Endothelial cell of umbilical vein (primary cell): Measurements from ENCODE around the gene NUTF2. TPM values are rescaled to one million over a fixed set of nuclear protein-coding genes. Genes with fewer than 3 reads are reported as not detected.

Source experiments
- BruUV-seq: library from RNA; stranded (reverse); fragments of 400-500 nt; replicated peaks from 2 replicates; lab custom pipeline; 2021; lab: Mats Ljungman, UMichigan
- CTCF ChIA-PET: fragments of 300-600, 350-600 bp; sonication (Branson Sonifier 250); formaldehyde crosslinking; loops from one replicate; lab custom pipeline; 2021; ENCODE audit warnings: antibody characterized with exemption, inconsistent platforms; lab: Charles Lee
- POLR2A ChIA-PET: fragments of 300-600, 350-600 bp; sonication (Branson Sonifier 250); formaldehyde crosslinking; loops from one replicate; lab custom pipeline; 2021; ENCODE audit warnings: antibody characterized with exemption, inconsistent platforms; lab: Charles Lee
- DNase-seq: peaks from one replicate; pipeline ENCODE4 v3.0.0-alpha.2; 2011; ENCODE audit warnings: low read depth, low spot score
- FAIRE-seq: peaks from 2 replicates; lab custom pipeline; 2011; peaks lifted over from hg19 to GRCh38; lab: Jason Lieb, UNC
- H2AFZ ChIP-seq: 2 replicates; pipeline ENCODE4 v1.6.0; 2012; ENCODE audit warnings: low read depth, low read length, control low read depth, inconsistent platforms
- H3K27ac ChIP-seq: 2 replicates; pipeline ENCODE4 v1.5.1; 2011; ENCODE audit warnings: low read depth, mild to moderate bottlenecking, control low read depth, low read length, moderate library complexity; ENCODE audit not compliant: insufficient read depth
- H3K27me3 ChIP-seq, 2 experiments: 2 replicates each; pipeline versions ENCODE4 v1.6.0 to v1.6.1; 2011; ENCODE audit warnings: low read length in 2 of 2, mixed read lengths in 1 of 2; ENCODE audit not compliant: control insufficient read depth in 2 of 2, insufficient read depth in 2 of 2
- H3K36me3 ChIP-seq, 2 experiments: 2 replicates in 1 of 2; 3 replicates in 1 of 2; pipeline ENCODE4 v1.5.1; 2011; ENCODE audit warnings: low read length in 2 of 2, mild to moderate bottlenecking in 1 of 2, moderate library complexity in 1 of 2; ENCODE audit not compliant: control insufficient read depth in 2 of 2, insufficient read depth in 2 of 2; ENCODE audit errors: extremely low read depth in 1 of 2
- H3K4me1 ChIP-seq: 3 replicates; pipeline ENCODE4 v1.5.1; 2011; ENCODE audit warnings: mild to moderate bottlenecking, low read length; ENCODE audit not compliant: control insufficient read depth, insufficient read depth; ENCODE audit errors: extremely low read depth
- H3K4me2 ChIP-seq: 2 replicates; pipeline ENCODE4 v1.6.1; 2011; ENCODE audit warnings: low read length, control low read depth, mixed read lengths; ENCODE audit not compliant: insufficient read depth
- H3K4me3 ChIP-seq, 3 experiments: fragments of 200-600 bp in 1 of 3; sonication (generic), shearing (Covaris generic) in 1 of 3; replicated peaks in 1 of 3; 2 replicates each; pipeline ENCODE4 v1.5.1; 2011 to 2016; ENCODE audit warnings: control low read depth in 3 of 3, low read length in 3 of 3, mild to moderate bottlenecking in 2 of 3, inconsistent platforms in 1 of 3, low read depth in 1 of 3, moderate library complexity in 1 of 3; ENCODE audit not compliant: insufficient read depth in 1 of 3
- H3K79me2 ChIP-seq: 2 replicates; pipeline ENCODE4 v1.6.0; 2012; ENCODE audit warnings: low read length, inconsistent platforms; ENCODE audit not compliant: control insufficient read depth, insufficient read depth
- H3K9ac ChIP-seq: replicated peaks from 2 replicates; pipeline ENCODE3; 2011; ENCODE audit warnings: low read length, control low read depth; ENCODE audit not compliant: insufficient read depth; ENCODE audit errors: extremely low read depth
- H3K9me1 ChIP-seq: replicated peaks from 3 replicates; pipeline ENCODE4 v1.6.0; 2011; ENCODE audit warnings: mild to moderate bottlenecking, low read length; ENCODE audit not compliant: control insufficient read depth, insufficient read depth; ENCODE audit errors: extremely low read depth
- H3K9me3 ChIP-seq: replicated peaks from 2 replicates; pipeline ENCODE4 v1.5.1; 2012; ENCODE audit warnings: low read length, inconsistent platforms; ENCODE audit not compliant: control insufficient read depth, insufficient read depth
- H4K20me1 ChIP-seq: replicated peaks from 2 replicates; pipeline ENCODE3; 2011; ENCODE audit warnings: mild to moderate bottlenecking, low read length; ENCODE audit not compliant: control insufficient read depth, insufficient read depth; ENCODE audit errors: extremely low read depth
- EZH2 ChIP-seq: IDR thresholded peaks from 2 replicates; pipeline ENCODE4 v1.6.1; 2012; ENCODE audit warnings: borderline replicate concordance, low read depth, mild to moderate bottlenecking, moderate library complexity, low read length, inconsistent platforms; ENCODE audit not compliant: severe bottlenecking
- FOS ChIP-seq: IDR thresholded peaks from 2 replicates; pipeline ENCODE4 v1.6.1; 2011; ENCODE audit warnings: mild to moderate bottlenecking, low read length, moderate library complexity, borderline replicate concordance; ENCODE audit not compliant: insufficient read depth
- JUN ChIP-seq: IDR thresholded peaks from 2 replicates; pipeline ENCODE4 v1.6.1; 2011; ENCODE audit warnings: borderline replicate concordance, low read depth; ENCODE audit not compliant: insufficient read length, insufficient read depth
- MYC ChIP-seq: IDR thresholded peaks from one replicate; pipeline ENCODE4 v1.6.1; 2011; ENCODE audit warnings: mild to moderate bottlenecking, low read depth, low read length
- dilution Hi-C: fragments of 300-500 bp; cut with MboI; formaldehyde crosslinking; loops from one replicate; pipeline ENCODE4 v1.15.0; 2019; ENCODE audit warnings: low sequenced_read_pairs; ENCODE audit not compliant: extremely low pct_ligation_motif_present
- intact Hi-C: fragments of 100-400 bp; cut with micrococcal nuclease; formaldehyde crosslinking; loops from one replicate; pipeline ENCODE4 v1.10.0; 2022
- polyA plus RNA-seq, 4 experiments: library from polyadenylated mRNA; depleted of rRNA in 3 of 4; stranded (reverse) in 3 of 4; unstranded in 1 of 4; fragments of >200 nt; gene quantifications; 2 replicates each; pipeline versions ENCODE4 v1.2.1 to v1.2.3, GENCODE V29; 2011 to 2012; ENCODE audit warnings: missing spikeins in 1 of 4
- total RNA-seq: library from RNA; stranded (reverse); gene quantifications from 2 replicates; pipeline ENCODE4 v1.2.3, GENCODE V29; 2021
- TF ChIP-seq, protein P1 (sequence below), 2 donors: IDR thresholded peaks; 1 replicate in 1 of 2; 2 replicates in 1 of 2; pipeline ENCODE4 v1.5.1; 2011; ENCODE audit warnings: low read length in 2 of 2, mild to moderate bottlenecking in 2 of 2, moderate library complexity in 2 of 2, control low read depth in 1 of 2, inconsistent platforms in 1 of 2, low read depth in 1 of 2; ENCODE audit not compliant: insufficient read depth in 1 of 2; ENCODE audit errors: extremely low read depth in 1 of 2

NUTF2 gene
- total and polyA plus RNA-seq, 2 donors (not counting 3 experiments of a cell fraction or from before 2014, with no cell fraction given) = 208 to 273 TPM

DNA sequence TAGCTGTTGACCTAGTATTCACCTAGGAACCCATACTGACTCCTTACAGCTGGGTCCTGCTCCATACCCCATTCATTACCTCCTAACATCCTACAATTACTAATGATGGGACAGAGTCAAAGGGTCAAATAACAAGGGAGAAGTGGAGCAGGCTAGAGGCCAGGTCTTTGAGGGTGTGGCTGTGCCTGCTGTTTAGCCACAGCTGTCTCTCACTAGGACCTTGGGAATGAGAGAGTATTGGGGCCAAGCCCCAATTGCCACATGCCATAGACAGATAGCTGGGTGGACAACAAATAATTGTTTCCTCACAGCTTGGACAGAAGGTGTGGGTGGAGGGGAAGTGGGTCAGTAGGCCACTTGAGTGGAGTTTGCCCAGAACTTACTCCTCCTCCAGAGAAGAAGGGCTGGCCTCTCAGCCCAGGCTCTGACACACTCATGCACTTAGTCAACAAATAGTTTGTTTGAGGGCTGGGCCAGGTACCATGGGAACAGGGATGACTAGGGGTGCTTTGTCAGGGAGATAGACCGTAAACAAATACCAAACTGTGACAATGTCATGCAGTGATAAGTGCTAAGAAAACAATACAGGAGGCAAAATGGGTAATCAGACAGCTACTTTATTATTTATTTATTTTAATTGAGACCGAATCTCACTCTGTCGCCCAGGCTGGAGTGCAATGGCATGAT lies 11.0 kb downstream of the NUTF2 start:
- Histone ChIP-seq H2AFZ (no peak overlapping the region), H3K36me3 (peaks cover 0 to 20% of the 10 kb centered on the region in 2 experiments), H3K4me3 (no peak overlapping the region), H3K9ac (peak overlapping the region; percentile 19), H3K4me2 (peak overlapping the region; percentile 13), H3K4me1 (peaks cover 9% of the 10 kb centered on the region), H3K9me3 (no peaks in the 10 kb centered on the region), H3K79me2 (peaks cover 94% of the 10 kb centered on the region), H3K27me3 (no peaks in the 10 kb centered on the region), H3K9me1 (no peaks in the 10 kb centered on the region), H4K20me1 (no peaks in the 10 kb centered on the region), H3K27ac (peak overlapping the region; percentile 77)
- intact Hi-C loops = no loop called here
- no TSS peak for BruUV-seq
- dilution Hi-C loops = no loop called here
- FAIRE-seq (peak; percentile 89), DNase-seq (peak; percentile 89)
- TF ChIP-seq JUN (peak; percentile 43), MYC (no peak), EZH2 (no peak), FOS (no peak)
- TF ChIP-seq, protein P1, sequence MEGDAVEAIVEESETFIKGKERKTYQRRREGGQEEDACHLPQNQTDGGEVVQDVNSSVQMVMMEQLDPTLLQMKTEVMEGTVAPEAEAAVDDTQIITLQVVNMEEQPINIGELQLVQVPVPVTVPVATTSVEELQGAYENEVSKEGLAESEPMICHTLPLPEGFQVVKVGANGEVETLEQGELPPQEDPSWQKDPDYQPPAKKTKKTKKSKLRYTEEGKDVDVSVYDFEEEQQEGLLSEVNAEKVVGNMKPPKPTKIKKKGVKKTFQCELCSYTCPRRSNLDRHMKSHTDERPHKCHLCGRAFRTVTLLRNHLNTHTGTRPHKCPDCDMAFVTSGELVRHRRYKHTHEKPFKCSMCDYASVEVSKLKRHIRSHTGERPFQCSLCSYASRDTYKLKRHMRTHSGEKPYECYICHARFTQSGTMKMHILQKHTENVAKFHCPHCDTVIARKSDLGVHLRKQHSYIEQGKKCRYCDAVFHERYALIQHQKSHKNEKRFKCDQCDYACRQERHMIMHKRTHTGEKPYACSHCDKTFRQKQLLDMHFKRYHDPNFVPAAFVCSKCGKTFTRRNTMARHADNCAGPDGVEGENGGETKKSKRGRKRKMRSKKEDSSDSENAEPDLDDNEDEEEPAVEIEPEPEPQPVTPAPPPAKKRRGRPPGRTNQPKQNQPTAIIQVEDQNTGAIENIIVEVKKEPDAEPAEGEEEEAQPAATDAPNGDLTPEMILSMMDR (IDR thresholded peaks at IDR 0.05; ENCODE audit: extremely low read depth in 1 of 2, insufficient read depth in 1 of 2, low read depth in 1 of 2, low read length in 2 of 2) = no peak
- POLR2A ChIA-PET = no interaction called here
- CTCF ChIA-PET = interaction anchor here (0.9 to 3.3 kb wide), 3 partner anchors 10 to 41 kb away, joined by 3 to 12 read pairs (median 3); partner anchors contain the start of gene CENPT
